ENCODE data around the gene METRNL. TPM values are rescaled to one million over a fixed set of nuclear protein-coding genes. Genes with fewer than 3 reads are reported as not detected.

METRNL gene
- total and polyA plus RNA-seq, 5 donors, result 57.3 to 77.1 (median 67.9) TPM

GRCh38 chr17:83088909-83089308, 9.5 kb downstream of the METRNL start:
- peak in 1 of 2 donors; percentile 7 for ATAC-seq
- intact Hi-C loops (cut with DNase I), result no loop called here
- DNase-seq, result no peak
- Histone ChIP-seq H3K4me1 (ENCODE audit: control insufficient read depth, insufficient read depth, low read length) (no peaks in the 10 kb centered on the region), H3K27me3 (ENCODE audit: control insufficient read depth, insufficient read depth) (no peaks in the 10 kb centered on the region), H3K9me3 (ENCODE audit: control insufficient read depth, low read length) (no peaks in the 10 kb centered on the region), H3K27ac (ENCODE audit: low read length) (no peak overlapping the region), H3K4me3 (ENCODE audit: low read length) (no peak overlapping the region)
- 59% methylated on average over 15 of the region's 15 CpGs for WGBS

- ATAC-seq (peak in 1 of 2 donors; percentile 19), DNase-seq (no peak)
- no peaks in the 10 kb centered on the region for H3K4me1 ChIP-seq (ENCODE audit: control insufficient read depth, insufficient read depth, low read length)
- no peaks in the 10 kb centered on the region for H3K9me3 ChIP-seq (ENCODE audit: control insufficient read depth, low read length)
- 74% methylated on average over 47 of the region's 47 CpGs for WGBS
- intact Hi-C loops (cut with DNase I), result no loop called here
- H3K4me3 ChIP-seq (ENCODE audit: low read length), result no peak overlapping the region
- no peaks in the 10 kb centered on the region for H3K27me3 ChIP-seq (ENCODE audit: control insufficient read depth, insufficient read depth)
- no peak overlapping the region for H3K27ac ChIP-seq (ENCODE audit: low read length)
These were observed 10.1 kb downstream of the METRNL start for GRCh38 chr17:83089328-83090132.

- DNase-seq (no peak), ATAC-seq (no peak)
- WGBS, result 78% methylated on average over 32 of the region's 32 CpGs
- Histone ChIP-seq H3K27me3 (ENCODE audit: control insufficient read depth, insufficient read depth) (no peaks in the 10 kb centered on the region), H3K4me1 (ENCODE audit: control insufficient read depth, insufficient read depth, low read length) (no peaks in the 10 kb centered on the region), H3K9me3 (ENCODE audit: control insufficient read depth, low read length) (no peaks in the 10 kb centered on the region), H3K4me3 (ENCODE audit: low read length) (no peak overlapping the region), H3K27ac (ENCODE audit: low read length) (no peak overlapping the region)
- intact Hi-C loops (cut with DNase I), result no loop called here
These were observed 11.2 kb downstream of the METRNL start for GRCh38 chr17:83090444-83091256.

- no peak overlapping the region for H3K4me3 ChIP-seq (ENCODE audit: low read length)
- H3K9me3 ChIP-seq (ENCODE audit: control insufficient read depth, low read length), result no peaks in the 10 kb centered on the region
- intact Hi-C loops (cut with DNase I), result no loop called here
- DNase-seq (peak in 1 of 3 donors; percentile 81), ATAC-seq (peak; percentile 22 to 30)
- no peaks in the 10 kb centered on the region for H3K4me1 ChIP-seq (ENCODE audit: control insufficient read depth, insufficient read depth, low read length)
- no peak overlapping the region for H3K27ac ChIP-seq (ENCODE audit: low read length)
- WGBS, result 62% methylated on average over 35 of the region's 35 CpGs
- H3K27me3 ChIP-seq (ENCODE audit: control insufficient read depth, insufficient read depth), result no peaks in the 10 kb centered on the region
These were observed 12.1 kb downstream of the METRNL start for GRCh38 chr17:83091257-83092141.

GRCh38 chr17:83092186-83092585, 12.8 kb downstream of the METRNL start:
- Histone ChIP-seq H3K9me3 (ENCODE audit: control insufficient read depth, low read length) (no peaks in the 10 kb centered on the region), H3K4me3 (ENCODE audit: low read length) (no peak overlapping the region), H3K4me1 (ENCODE audit: control insufficient read depth, insufficient read depth, low read length) (no peaks in the 10 kb centered on the region), H3K27me3 (ENCODE audit: control insufficient read depth, insufficient read depth) (no peaks in the 10 kb centered on the region), H3K27ac (ENCODE audit: low read length) (no peak overlapping the region)
- ATAC-seq (no peak), DNase-seq (no peak)
- 90% methylated on average over 26 of the region's 26 CpGs for WGBS
- intact Hi-C loops (cut with DNase I), result no loop called here

GRCh38 chr17:83092931-83093330, 13.5 kb downstream of the METRNL start:
- DNase-seq, result no peak
- no peak for ATAC-seq
- intact Hi-C loops (cut with DNase I), result no loop called here
- no peaks in the 10 kb centered on the region for H3K9me3 ChIP-seq (ENCODE audit: control insufficient read depth, low read length)
- WGBS, result 69% methylated on average over 22 of the region's 22 CpGs
- H3K4me1 ChIP-seq (ENCODE audit: control insufficient read depth, insufficient read depth, low read length), result no peaks in the 10 kb centered on the region
- no peak overlapping the region for H3K4me3 ChIP-seq (ENCODE audit: low read length)
- H3K27me3 ChIP-seq (ENCODE audit: control insufficient read depth, insufficient read depth), result no peaks in the 10 kb centered on the region
- H3K27ac ChIP-seq (ENCODE audit: low read length), result no peak overlapping the region

- intact Hi-C loops (cut with DNase I), result no loop called here
- DNase-seq (no peak), ATAC-seq (no peak)
- no peak overlapping the region for H3K4me3 ChIP-seq (ENCODE audit: low read length)
- 85% methylated on average over 14 of the region's 14 CpGs for WGBS
- H3K4me1 ChIP-seq (ENCODE audit: control insufficient read depth, insufficient read depth, low read length), result no peaks in the 10 kb centered on the region
- no peaks in the 10 kb centered on the region for H3K9me3 ChIP-seq (ENCODE audit: control insufficient read depth, low read length)
- H3K27me3 ChIP-seq (ENCODE audit: control insufficient read depth, insufficient read depth), result no peaks in the 10 kb centered on the region
- no peak overlapping the region for H3K27ac ChIP-seq (ENCODE audit: low read length)
These were observed 14.1 kb downstream of the METRNL start for GRCh38 chr17:83093506-83093905.

- no peaks in the 10 kb centered on the region for H3K9me3 ChIP-seq (ENCODE audit: control insufficient read depth, low read length)
- no peaks in the 10 kb centered on the region for H3K4me1 ChIP-seq (ENCODE audit: control insufficient read depth, insufficient read depth, low read length)
- 95% methylated on average over 32 of the region's 32 CpGs for WGBS
- intact Hi-C loops (cut with DNase I), result no loop called here
- H3K27ac ChIP-seq (ENCODE audit: low read length), result no peak overlapping the region
- H3K4me3 ChIP-seq (ENCODE audit: low read length), result no peak overlapping the region
- ATAC-seq (no peak), DNase-seq (no peak)
- H3K27me3 ChIP-seq (ENCODE audit: control insufficient read depth, insufficient read depth), result no peaks in the 10 kb centered on the region
These were observed 14.9 kb downstream of the METRNL start for GRCh38 chr17:83094291-83094690.

- intact Hi-C loops (cut with DNase I), result no loop called here
- no peak for DNase-seq
- no peaks in the 10 kb centered on the region for H3K27me3 ChIP-seq (ENCODE audit: control insufficient read depth, insufficient read depth)
- H3K9me3 ChIP-seq (ENCODE audit: control insufficient read depth, low read length), result no peaks in the 10 kb centered on the region
- H3K27ac ChIP-seq (ENCODE audit: low read length), result no peak overlapping the region
- ATAC-seq, result no peak
- peaks cover 5% of the 10 kb centered on the region for H3K4me1 ChIP-seq (ENCODE audit: control insufficient read depth, insufficient read depth, low read length)
- WGBS, result 93% methylated on average over 23 of the region's 23 CpGs
- no peak overlapping the region for H3K4me3 ChIP-seq (ENCODE audit: low read length)
These were observed 15.6 kb downstream of the METRNL start for GRCh38 chr17:83095016-83095415.

GRCh38 chr17:83096401-83097224, 17.2 kb downstream of the METRNL start:
- no peak for ATAC-seq
- H3K27me3 ChIP-seq (ENCODE audit: control insufficient read depth, insufficient read depth), result no peaks in the 10 kb centered on the region
- intact Hi-C loops (cut with DNase I), result no loop called here
- no peak overlapping the region for H3K27ac ChIP-seq (ENCODE audit: low read length)
- peaks cover 7% of the 10 kb centered on the region for H3K4me1 ChIP-seq (ENCODE audit: control insufficient read depth, insufficient read depth, low read length)
- H3K9me3 ChIP-seq (ENCODE audit: control insufficient read depth, low read length), result no peaks in the 10 kb centered on the region
- 91% methylated on average over 26 of the region's 26 CpGs for WGBS
- no peak for DNase-seq
- no peak overlapping the region for H3K4me3 ChIP-seq (ENCODE audit: low read length)

Measured in right cardiac atrium (tissue), 5 donors.